H1 (cell line): Measurements from ENCODE around the gene ZSCAN12. TPM values are rescaled to one million over a fixed set of nuclear protein-coding genes. Genes with fewer than 3 reads are reported as not detected.

Experiments used
- CTCF ChIA-PET: fragments of 300-600 bp; sonication (Branson Sonifier 250); formaldehyde crosslinking; loops from one replicate; lab custom pipeline; 2021; ENCODE audit not compliant: partially characterized antibody; lab: Charles Lee
- POLR2A ChIA-PET: fragments of 300-600 bp; sonication (Branson Sonifier 250); formaldehyde crosslinking; loops from one replicate; lab custom pipeline; 2021; ENCODE audit warnings: inconsistent platforms; ENCODE audit not compliant: partially characterized antibody; lab: Charles Lee
- DNase-seq, 2 experiments: peaks; one replicate each; pipeline versions ENCODE4 v3.0.0 to v3.0.0-alpha.2; 2010 to 2022; ENCODE audit warnings: low spot score in 2 of 2, low read depth in 1 of 2, mixed read lengths in 1 of 2
- FAIRE-seq: peaks from 2 replicates; lab custom pipeline; 2011; peaks lifted over from hg19 to GRCh38; lab: Jason Lieb, UNC
- H2AFZ ChIP-seq: 2 replicates; pipeline ENCODE4 v1.8.1; 2012; ENCODE audit warnings: low read length, inconsistent platforms
- H2AK5ac ChIP-seq: 2 replicates; pipeline ENCODE4 v1.6.1; 2013; ENCODE audit warnings: low read depth, low read length
- H2BK120ac ChIP-seq: replicated peaks from 2 replicates; pipeline ENCODE3; 2013; ENCODE audit warnings: low read depth, low read length, inconsistent platforms
- H2BK12ac ChIP-seq: 2 replicates; pipeline ENCODE4 v1.6.1; 2013; ENCODE audit warnings: low read depth, low read length
- H2BK15ac ChIP-seq: 2 replicates; pipeline ENCODE4 v1.6.1; 2013; ENCODE audit warnings: low read length
- H2BK20ac ChIP-seq: 2 replicates; pipeline ENCODE4 v1.6.1; 2013; ENCODE audit warnings: low read length
- H2BK5ac ChIP-seq: 2 replicates; pipeline ENCODE4 v1.6.1; 2013; ENCODE audit warnings: low read depth, low read length
- H3K14ac ChIP-seq: 2 replicates; pipeline ENCODE4 v1.6.1; 2013; ENCODE audit warnings: inconsistent platforms; ENCODE audit not compliant: insufficient read length
- H3K18ac ChIP-seq: 2 replicates; pipeline ENCODE4 v1.6.1; 2013; ENCODE audit warnings: low read length; ENCODE audit errors: extremely low read depth
- H3K23ac ChIP-seq: 2 replicates; pipeline ENCODE4 v1.6.1; 2013; ENCODE audit warnings: inconsistent platforms; ENCODE audit not compliant: insufficient read length
- H3K23me2 ChIP-seq: 2 replicates; pipeline ENCODE4 v1.6.1; 2013; ENCODE audit warnings: low read depth, low read length
- H3K27ac ChIP-seq: 2 replicates; pipeline ENCODE4 v1.6.1; 2011; ENCODE audit warnings: low read depth, low read length, inconsistent platforms
- H3K27me3 ChIP-seq, 4 experiments: replicated peaks in 1 of 4; 1 replicate in 1 of 4; 2 replicates in 3 of 4; pipeline versions ENCODE4 v1.6.1 to v1.8.1; 2011 to 2013; ENCODE audit warnings: low read length in 3 of 4, mild to moderate bottlenecking in 3 of 4, inconsistent platforms in 2 of 4, mixed read lengths in 2 of 4, moderate library complexity in 1 of 4; ENCODE audit not compliant: control insufficient read depth in 3 of 4, insufficient read depth in 3 of 4; ENCODE audit errors: extremely low read depth in 1 of 4
- H3K36me3 ChIP-seq, 4 experiments: 2 replicates each; pipeline versions ENCODE4 v1.6.1 to v1.8.1; 2011 to 2013; ENCODE audit warnings: mild to moderate bottlenecking in 4 of 4, low read length in 3 of 4, moderate library complexity in 2 of 4, control low read depth in 1 of 4, inconsistent platforms in 1 of 4; ENCODE audit not compliant: insufficient read depth in 4 of 4, control insufficient read depth in 2 of 4
- H3K4ac ChIP-seq: replicated peaks from 2 replicates; pipeline ENCODE3; 2013; ENCODE audit warnings: low read length, low read depth, mixed read lengths, inconsistent platforms; ENCODE audit not compliant: insufficient read length
- H3K4me1 ChIP-seq, 4 experiments: replicated peaks in 1 of 4; 1 replicate in 1 of 4; 2 replicates in 3 of 4; pipeline versions ENCODE4 v1.6.1 to v1.8.1; 2011 to 2013; ENCODE audit warnings: low read length in 3 of 4, inconsistent platforms in 2 of 4, mixed read lengths in 1 of 4; ENCODE audit not compliant: insufficient read depth in 4 of 4, control insufficient read depth in 3 of 4
- H3K4me2 ChIP-seq, 2 experiments: 2 replicates each; pipeline versions ENCODE4 v1.6.1 to v1.8.1; 2011 to 2013; ENCODE audit warnings: low read depth in 2 of 2, low read length in 2 of 2, control low read depth in 1 of 2, inconsistent platforms in 1 of 2, mild to moderate bottlenecking in 1 of 2; ENCODE audit not compliant: insufficient read depth in 1 of 2
- H3K4me3 ChIP-seq, 4 experiments: fragments of 200-600, 300-600 bp in 1 of 4; sonication (generic), shearing (Covaris generic), sonication (Bioruptor Twin) in 1 of 4; 2 replicates each; pipeline versions ENCODE4 v1.5.1 to v1.8.1; 2011 to 2016; ENCODE audit warnings: low read length in 4 of 4, low read depth in 3 of 4, control low read depth in 2 of 4, inconsistent platforms in 2 of 4, mild to moderate bottlenecking in 2 of 4, mixed read lengths in 1 of 4, moderate library complexity in 1 of 4; ENCODE audit not compliant: insufficient read depth in 2 of 4; ENCODE audit errors: extremely low read depth in 1 of 4
- H3K56ac ChIP-seq: replicated peaks from 2 replicates; pipeline ENCODE3; 2013; ENCODE audit warnings: low read depth, mild to moderate bottlenecking, mixed read lengths, low read length, inconsistent platforms; ENCODE audit not compliant: insufficient read length
- H3K79me1 ChIP-seq: 2 replicates; pipeline ENCODE4 v1.6.1; 2013; ENCODE audit warnings: low read depth, low read length, control low read depth
- H3K79me2 ChIP-seq, 2 experiments: 2 replicates each; pipeline versions ENCODE4 v1.6.1 to v1.8.1; 2012 to 2013; ENCODE audit warnings: low read length in 2 of 2, mild to moderate bottlenecking in 2 of 2, inconsistent platforms in 1 of 2; ENCODE audit not compliant: insufficient read depth in 2 of 2, control insufficient read depth in 1 of 2
- H3K9ac ChIP-seq, 4 experiments: replicated peaks in 1 of 4; 1 replicate in 1 of 4; 2 replicates in 3 of 4; pipeline versions ENCODE4 v1.6.1 to v1.8.1; 2011 to 2013; ENCODE audit warnings: low read depth in 3 of 4, low read length in 3 of 4, control low read depth in 2 of 4, mild to moderate bottlenecking in 2 of 4, moderate library complexity in 2 of 4, inconsistent platforms in 1 of 4; ENCODE audit errors: extremely low read depth in 1 of 4
- H3K9me3 ChIP-seq, 2 experiments: 2 replicates each; pipeline versions ENCODE4 v1.6.1 to v1.8.1; 2012 to 2013; ENCODE audit warnings: mild to moderate bottlenecking in 2 of 2, moderate library complexity in 2 of 2, control low read depth in 1 of 2, inconsistent platforms in 1 of 2, low read depth in 1 of 2, low read length in 1 of 2, mixed read lengths in 1 of 2; ENCODE audit not compliant: insufficient read depth in 2 of 2
- H4K20me1 ChIP-seq, 2 experiments: replicated peaks in 1 of 2; 2 replicates each; pipeline versions ENCODE3 to v1.8.1; 2011 to 2013; ENCODE audit warnings: inconsistent platforms in 2 of 2, low read length in 2 of 2, mild to moderate bottlenecking in 1 of 2; ENCODE audit not compliant: insufficient read depth in 2 of 2, control insufficient read depth in 1 of 2
- H4K5ac ChIP-seq: 2 replicates; pipeline ENCODE4 v1.6.1; 2013; ENCODE audit warnings: low read length, low read depth, mixed read lengths, inconsistent platforms; ENCODE audit not compliant: insufficient read length
- H4K8ac ChIP-seq: 2 replicates; pipeline ENCODE4 v1.8.0; 2013; ENCODE audit warnings: mild to moderate bottlenecking, moderate library complexity, low read length, inconsistent platforms; ENCODE audit not compliant: insufficient read depth; ENCODE audit errors: extremely low read depth
- H4K91ac ChIP-seq: replicated peaks from 2 replicates; pipeline ENCODE3; 2013; ENCODE audit warnings: low read length, mixed read lengths, inconsistent platforms; ENCODE audit not compliant: insufficient read length
- ASH2L ChIP-seq: fragments of 200-600, 300-600 bp; sonication (generic); IDR thresholded peaks from one replicate; pipeline ENCODE4 v1.7.1; 2017; ENCODE audit warnings: low read length
- CBX5 ChIP-seq: fragments of 300-800, 300-1000 bp; sonication (generic); IDR thresholded peaks from 2 replicates; pipeline ENCODE4 v1.7.1; 2016; ENCODE audit warnings: antibody characterized with exemption, low read length, low read depth
- HDAC2 ChIP-seq, 2 experiments: fragments of 300-600 bp in 1 of 2; sonication (generic) in 1 of 2; IDR thresholded peaks; 2 replicates each; pipeline ENCODE4 v1.6.1; 2011 to 2012; ENCODE audit warnings: low read depth in 2 of 2, low read length in 2 of 2, mild to moderate bottlenecking in 2 of 2, moderate library complexity in 2 of 2, borderline replicate concordance in 1 of 2, inconsistent platforms in 1 of 2
- JUND ChIP-seq: IDR thresholded peaks from 2 replicates; pipeline ENCODE4 v1.6.1; 2011; ENCODE audit warnings: mild to moderate bottlenecking, improper control_type of control experiment, low read length
- MAFK ChIP-seq: IDR thresholded peaks from 2 replicates; pipeline ENCODE4 v1.6.1; 2012; ENCODE audit warnings: low read depth, mild to moderate bottlenecking, improper control_type of control experiment, low read length
- RFX5 ChIP-seq: IDR thresholded peaks from 2 replicates; pipeline ENCODE4 v1.6.1; 2011; ENCODE audit warnings: low read depth, low read length, improper control_type of control experiment, borderline replicate concordance
- SIN3A ChIP-seq, 2 experiments: IDR thresholded peaks in 1 of 2; conservative IDR thresholded peaks in 1 of 2; 2 replicates each; pipeline ENCODE4 v1.6.1; 2011 to 2012; ENCODE audit warnings: low read length in 2 of 2, improper control_type of control experiment in 1 of 2, low read depth in 1 of 2, mild to moderate bottlenecking in 1 of 2
- SIRT6 ChIP-seq: IDR thresholded peaks from one replicate; pipeline ENCODE4 v1.7.1; 2012; ENCODE audit warnings: low read length, inconsistent platforms
- ZNF274 ChIP-seq: IDR thresholded peaks from 2 replicates; pipeline ENCODE4 v1.7.0; 2012; ENCODE audit warnings: low read length, borderline replicate concordance; ENCODE audit errors: extremely low read depth
- polyA plus RNA-seq, 7 experiments: library from polyadenylated mRNA; depleted of rRNA in 3 of 7; stranded (reverse) in 5 of 7; unstranded in 2 of 7; fragments of >200 nt in 5 of 7; fragments of 200-250 nt in 2 of 7; gene quantifications; 1 replicate in 5 of 7; 2 replicates in 1 of 7; 4 replicates in 1 of 7; pipeline versions ENCODE4 v1.2.1 to v1.2.3, GENCODE V29; 2011 to 2013; ENCODE audit warnings: missing spikeins in 2 of 7, mixed read lengths in 2 of 7
- total RNA-seq: library from RNA; stranded (reverse); fragmentation: NEBNext Ultra II Directional; extraction: Animal tissue kit (Norgen Biotek cat#: 25700); gene quantifications from 2 replicates; pipeline ENCODE4 v1.2.1, GENCODE V29; 2021
- TF ChIP-seq, protein P1 (sequence below): IDR thresholded peaks from 2 replicates; pipeline ENCODE4 v1.6.1; 2012; ENCODE audit warnings: inconsistent platforms
- TF ChIP-seq, protein P2 (sequence below), 3 experiments: IDR thresholded peaks; 1 replicate in 2 of 3; 2 replicates in 1 of 3; pipeline versions ENCODE4 v1.5.1 to v1.6.1; 2011; ENCODE audit warnings: low read length in 3 of 3, mild to moderate bottlenecking in 3 of 3, inconsistent platforms in 2 of 3, low read depth in 1 of 3, moderate library complexity in 1 of 3; ENCODE audit not compliant: insufficient read depth in 1 of 3; ENCODE audit errors: control extremely low read depth in 1 of 3

The ZSCAN12 gene
- total and polyA plus RNA-seq, 2 of the 8 experiments (the other 6 are each of a cell fraction or from before 2014, with no cell fraction given), result 2.2 to 9.6 TPM

DNA sequence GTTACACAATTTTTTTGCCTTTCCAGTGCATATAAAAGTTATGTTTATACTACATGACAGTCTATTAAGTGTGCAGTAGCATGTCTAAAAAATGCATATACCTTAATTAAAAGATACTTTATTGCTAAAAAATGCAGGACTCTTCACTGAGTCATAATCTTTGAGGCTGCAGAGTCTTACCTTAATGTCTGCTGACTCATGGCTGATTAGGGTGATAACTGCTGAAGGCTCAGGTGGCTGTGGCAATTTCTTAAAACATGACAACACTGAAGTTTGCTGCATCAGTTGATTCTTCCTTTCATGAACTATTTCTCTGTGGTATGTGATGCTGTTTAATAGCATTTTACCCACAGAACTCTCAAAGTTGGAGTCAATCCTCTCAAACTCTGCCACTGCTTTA is 24.6 kb upstream of the ZSCAN12 start:
- FAIRE-seq (no peak), DNase-seq (no peak)
- Histone ChIP-seq H4K5ac (no peak overlapping the region), H3K9me3 (no peaks in the 10 kb centered on the region), H2BK5ac (no peak overlapping the region), H2BK20ac (no peak overlapping the region), H3K4ac (no peak overlapping the region), H2BK15ac (no peak overlapping the region), H3K4me3 (no peak overlapping the region), H3K9ac (no peak overlapping the region), H3K79me2 (no peaks in the 10 kb centered on the region), H4K20me1 (peaks cover 0 to 2% of the 10 kb centered on the region in 2 experiments), H3K27me3 (no peaks in the 10 kb centered on the region), H2BK12ac (no peak overlapping the region), H3K14ac (no peak overlapping the region), H3K79me1 (no peaks in the 10 kb centered on the region), H3K18ac (no peak overlapping the region), H3K4me1 (no peaks in the 10 kb centered on the region), H3K27ac (no peak overlapping the region), H4K91ac (no peak overlapping the region), H4K8ac (no peak overlapping the region), H2AK5ac (no peak overlapping the region), H3K23me2 (no peaks in the 10 kb centered on the region), H3K4me2 (no peak overlapping the region), H2AFZ (no peak overlapping the region), H3K56ac (no peak overlapping the region), H3K23ac (no peak overlapping the region), H3K36me3 (peaks cover 0 to 6% (median 2%) of the 10 kb centered on the region in 4 experiments; a peak in 4 of 8 replicates), H2BK120ac (no peak overlapping the region)
- ChIA-PET CTCF (no interaction called here), POLR2A (interaction anchor here (0.7 to 1.7 kb wide), 2 partner anchors 9 to 16 kb away, joined by 4 to 6 read pairs; no protein-coding TSS in a partner anchor)
- no peak for TF ChIP-seq SIRT6
- no peak for TF ChIP-seq ZNF274
- TF ChIP-seq RFX5, result no peak
- TF ChIP-seq ASH2L, result no peak
- TF ChIP-seq, protein P1, sequence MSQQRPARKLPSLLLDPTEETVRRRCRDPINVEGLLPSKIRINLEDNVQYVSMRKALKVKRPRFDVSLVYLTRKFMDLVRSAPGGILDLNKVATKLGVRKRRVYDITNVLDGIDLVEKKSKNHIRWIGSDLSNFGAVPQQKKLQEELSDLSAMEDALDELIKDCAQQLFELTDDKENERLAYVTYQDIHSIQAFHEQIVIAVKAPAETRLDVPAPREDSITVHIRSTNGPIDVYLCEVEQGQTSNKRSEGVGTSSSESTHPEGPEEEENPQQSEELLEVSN, result no peak
- TF ChIP-seq HDAC2 (IDR thresholded peaks at IDR 0.05; ENCODE audit: borderline replicate concordance in 1 of 2, low read depth in 2 of 2, low read length in 2 of 2), result no peak
- TF ChIP-seq CBX5, result no peak
- no peak for TF ChIP-seq MAFK
- TF ChIP-seq SIN3A (conservative IDR thresholded peaks at IDR 0.05 in 1 of 2, IDR thresholded peaks at IDR 0.05 in 1 of 2; ENCODE audit: low read depth in 1 of 2, low read length in 2 of 2), result no peak
- TF ChIP-seq, protein P2, sequence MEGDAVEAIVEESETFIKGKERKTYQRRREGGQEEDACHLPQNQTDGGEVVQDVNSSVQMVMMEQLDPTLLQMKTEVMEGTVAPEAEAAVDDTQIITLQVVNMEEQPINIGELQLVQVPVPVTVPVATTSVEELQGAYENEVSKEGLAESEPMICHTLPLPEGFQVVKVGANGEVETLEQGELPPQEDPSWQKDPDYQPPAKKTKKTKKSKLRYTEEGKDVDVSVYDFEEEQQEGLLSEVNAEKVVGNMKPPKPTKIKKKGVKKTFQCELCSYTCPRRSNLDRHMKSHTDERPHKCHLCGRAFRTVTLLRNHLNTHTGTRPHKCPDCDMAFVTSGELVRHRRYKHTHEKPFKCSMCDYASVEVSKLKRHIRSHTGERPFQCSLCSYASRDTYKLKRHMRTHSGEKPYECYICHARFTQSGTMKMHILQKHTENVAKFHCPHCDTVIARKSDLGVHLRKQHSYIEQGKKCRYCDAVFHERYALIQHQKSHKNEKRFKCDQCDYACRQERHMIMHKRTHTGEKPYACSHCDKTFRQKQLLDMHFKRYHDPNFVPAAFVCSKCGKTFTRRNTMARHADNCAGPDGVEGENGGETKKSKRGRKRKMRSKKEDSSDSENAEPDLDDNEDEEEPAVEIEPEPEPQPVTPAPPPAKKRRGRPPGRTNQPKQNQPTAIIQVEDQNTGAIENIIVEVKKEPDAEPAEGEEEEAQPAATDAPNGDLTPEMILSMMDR (IDR thresholded peaks at IDR 0.05; ENCODE audit: control extremely low read depth in 1 of 3, insufficient read depth in 1 of 3, low read depth in 1 of 3, low read length in 3 of 3), result no peak
- no peak for TF ChIP-seq JUND
